Right ventricle myocardium superior (tissue), 1 donor: ENCODE measurements around the gene WDR77. TPM values are rescaled to one million over a fixed set of nuclear protein-coding genes. Genes with fewer than 3 reads are reported as not detected.

Source experiments
- ATAC-seq: fragments of 200-7000 bp; cut with Tn5 transposase; one replicate; pipeline ENCODE4 v1.9.1; 2020; ENCODE audit warnings: mild to moderate bottlenecking; ENCODE audit not compliant: poor library complexity
- DNase-seq: peaks from one replicate; pipeline ENCODE4 v3.0.0-alpha.2; 2020
- intact Hi-C: fragments of 100-400 bp; cut with DNase I; formaldehyde crosslinking; loops from one replicate; pipeline ENCODE4 v1.11.2; 2022
- long read RNA-seq: library from polyadenylated mRNA; unstranded; transcript quantifications from one replicate; pipeline ENCODE4 v2.0.0, GENCODE V29; 2021
- total RNA-seq: library from RNA; stranded (reverse); fragmentation: NEBNext Ultra II Directional; extraction: Animal tissue kit (Norgen Biotek cat#: 25700); gene quantifications from one replicate; pipeline ENCODE4 v1.2.1, GENCODE V29; 2021
- donor health status: DM: no; HTN: yes; CAD: no; lungs with severe emphysema.

Gene WDR77
- 25.4 TPM for total RNA-seq
- long read RNA-seq, transcript WDR77-201 (10 exons, 2,576 nt): major isoform, 102 of 124 reads
- long read RNA-seq, partial matches to known transcripts: 8 of 124 reads
- long read RNA-seq, other reads (novel, unspliced or antisense): 14 of 124 reads

DNA sequence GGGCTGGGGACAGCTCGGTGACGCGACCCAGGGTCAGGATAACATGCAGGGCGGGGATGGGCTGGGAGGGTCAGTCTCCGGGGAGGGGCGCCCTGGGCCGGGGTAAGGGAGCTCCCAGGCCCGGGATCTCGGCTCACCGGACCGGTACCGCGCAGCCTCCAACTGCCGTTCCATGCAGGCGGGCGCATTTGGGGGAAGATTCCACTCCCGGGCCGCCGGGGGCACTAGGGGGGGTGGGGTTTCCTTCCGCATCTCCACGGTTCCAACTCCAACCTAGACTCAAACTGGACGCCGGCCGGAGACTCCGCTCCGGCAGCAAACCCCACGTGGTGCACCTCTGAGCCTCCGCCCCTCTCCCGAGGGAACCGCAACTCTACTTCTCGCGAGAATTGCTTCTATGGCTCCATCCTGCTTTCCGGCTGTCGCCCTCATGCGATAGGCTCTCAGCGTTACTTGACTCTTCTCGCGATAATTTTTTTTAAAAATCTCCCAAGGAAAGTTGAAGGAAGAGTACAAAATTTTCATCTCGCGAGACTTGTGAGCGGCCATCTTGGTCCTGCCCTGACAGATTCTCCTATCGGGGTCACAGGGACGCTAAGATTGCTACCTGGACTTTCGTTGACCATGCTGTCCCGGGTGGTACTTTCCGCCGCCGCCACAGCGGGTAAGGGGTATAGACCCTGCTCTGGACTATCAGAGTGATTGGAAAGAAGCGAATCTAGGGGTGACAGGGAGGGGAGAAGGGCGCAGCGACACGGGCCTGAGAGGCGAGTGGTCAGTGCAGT lies at the start of gene WDR77, which contains the start of gene ATP5PB:
TSS of gene WDR77 (minus strand) at position 339 of the 785 bp plus-strand sequence. CDS start at position 252, 87 bp downstream.
TSS of gene ATP5PB (plus strand) at position 547 of the 785 bp plus-strand sequence. CDS start at position 625, 78 bp downstream.
- ATAC-seq (peak; percentile 95), DNase-seq (peak; percentile 95)
- intact Hi-C loops: no loop called here

GRCh38 chr1:111497592-111497991 lies 48.5 kb upstream of the WDR77 start:
- DNase-seq: no peak
- ATAC-seq: no peak

DNA sequence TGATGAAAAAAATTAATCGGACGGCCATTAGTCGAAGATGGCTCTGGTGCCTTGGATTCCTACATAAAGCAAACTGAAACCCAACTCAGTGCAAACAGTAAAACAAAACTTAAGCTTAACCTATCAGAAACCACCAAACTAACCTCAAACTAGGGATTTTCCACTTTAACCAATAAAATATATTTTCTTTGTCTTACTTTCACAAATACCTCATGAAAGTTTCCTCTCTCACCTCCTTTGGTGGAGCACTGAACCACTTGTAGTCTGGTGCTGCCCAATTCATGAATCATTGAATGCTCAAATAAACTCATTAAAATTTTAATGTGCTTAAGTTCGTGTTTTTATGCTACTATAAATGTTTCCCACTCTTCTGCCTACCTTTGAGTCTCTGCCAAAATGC lies 47.3 kb upstream of the WDR77 start:
- ATAC-seq (no peak), DNase-seq (no peak)
- intact Hi-C loops: no loop called here

More at GRCh38 chr1:111497592-111497991, 48.5 kb upstream of the WDR77 start:
- intact Hi-C loops: no loop called here

DNA sequence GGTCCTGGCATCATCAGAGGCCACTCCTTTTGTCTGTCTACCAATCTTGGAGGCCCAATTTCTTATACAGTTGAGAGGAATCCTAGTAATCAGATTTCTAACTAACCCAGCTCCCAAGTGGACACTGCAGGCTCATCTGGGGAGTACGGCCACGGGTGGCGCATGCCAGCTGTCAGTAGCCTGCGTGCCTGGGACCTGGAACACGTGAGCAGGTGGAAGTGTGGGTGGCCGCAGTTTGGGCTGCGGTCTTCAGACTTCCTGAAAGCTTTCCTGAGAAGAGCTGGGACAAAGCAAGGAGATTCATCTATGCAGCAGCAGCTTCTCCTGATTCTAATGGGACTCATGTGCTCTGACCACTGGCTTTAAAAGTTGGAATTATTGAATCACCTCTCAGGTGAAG lies 42.0 kb upstream of the WDR77 start:
- DNase-seq (no peak), ATAC-seq (no peak)
- intact Hi-C loops: no loop called here

DNA sequence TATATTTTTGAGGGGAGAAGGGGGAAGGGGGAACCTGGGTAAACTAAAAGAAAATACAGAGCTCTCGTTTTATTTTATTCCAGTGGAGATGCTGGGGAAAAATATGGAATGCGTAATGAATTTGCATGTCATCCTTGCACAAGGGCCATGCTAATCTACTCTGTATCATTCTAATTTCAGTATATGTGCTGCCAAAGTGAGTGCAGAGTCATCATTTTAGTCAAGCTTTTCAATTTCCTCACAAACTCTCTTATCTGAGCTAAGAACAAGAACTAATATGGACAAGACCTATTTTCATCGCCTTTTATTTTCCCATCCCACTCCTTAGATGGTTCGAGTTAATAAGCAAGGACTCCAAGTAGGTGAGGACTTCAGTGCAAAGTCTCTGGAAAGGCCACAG lies 41.2 kb upstream of the WDR77 start:
- intact Hi-C loops: no loop called here
- ATAC-seq (no peak), DNase-seq (no peak)

- intact Hi-C loops: no loop called here
- DNase-seq (no peak), ATAC-seq (peak; percentile 79)
Observed at GRCh38 chr1:111489604-111490003, 40.5 kb upstream of the WDR77 start.

DNA sequence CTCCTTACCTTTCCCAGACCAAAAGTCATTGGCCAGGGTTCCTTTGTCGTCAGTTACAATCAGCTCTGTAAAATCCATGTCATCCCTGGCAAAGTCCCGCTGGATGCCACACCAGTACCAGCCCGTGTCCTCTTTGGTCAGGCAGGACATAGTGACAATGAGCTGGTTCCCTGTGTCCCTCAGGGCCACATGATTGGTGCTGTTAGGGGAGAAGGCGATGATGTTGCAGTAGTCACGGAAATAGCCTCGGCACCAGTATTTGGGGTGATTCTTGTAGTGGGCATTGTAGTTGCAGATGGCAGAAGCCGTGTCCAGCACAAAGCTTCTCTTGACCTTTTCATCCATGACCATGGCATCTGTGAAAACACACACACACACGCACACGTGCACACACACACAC lies 39.6 kb upstream of the WDR77 start:
- intact Hi-C loops: no loop called here
- ATAC-seq (no peak), DNase-seq (no peak)

GRCh38 chr1:111487133-111487532 lies 38.1 kb upstream of the WDR77 start:
- intact Hi-C loops: no loop called here
- ATAC-seq: no peak
- no peak for DNase-seq

DNA sequence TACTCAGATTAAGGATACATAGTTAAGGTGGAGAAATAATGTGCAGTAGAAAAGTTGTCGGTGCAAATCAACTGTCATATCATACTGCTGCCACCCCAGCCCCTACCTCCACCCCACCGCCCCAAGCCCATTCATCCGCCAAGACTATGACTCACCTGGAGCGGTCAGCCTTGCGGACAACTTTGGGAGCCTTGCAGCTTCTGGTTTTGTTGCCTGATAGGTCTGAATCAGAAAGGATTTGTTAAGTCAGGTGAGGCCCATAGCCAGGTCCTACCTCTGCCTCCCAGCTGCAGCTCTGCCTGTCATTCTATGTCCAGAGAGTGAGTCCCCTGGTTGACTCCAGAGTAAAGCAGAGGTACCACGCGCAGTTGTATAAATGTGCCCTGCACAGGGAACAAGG lies 37.4 kb upstream of the WDR77 start:
- intact Hi-C loops: no loop called here

GRCh38 chr1:111484391-111485026 lies 35.5 kb upstream of the WDR77 start:
- intact Hi-C loops: loop anchor here (5.0 kb wide), 1 partner anchor 273 kb away; the partner anchor contains the start of gene DDX20
- DNase-seq (no peak), ATAC-seq (no peak)

More for the DNA sequence above, 37.4 kb upstream of the WDR77 start:
- ATAC-seq (no peak), DNase-seq (no peak)

GRCh38 chr1:111483876-111484275 lies 34.8 kb upstream of the WDR77 start:
- intact Hi-C loops: loop anchor here (5.0 kb wide), 1 partner anchor 273 kb away; the partner anchor contains the start of gene DDX20
- ATAC-seq (no peak), DNase-seq (no peak)

GRCh38 chr1:111483166-111483565 lies 34.1 kb upstream of the WDR77 start:
- intact Hi-C loops: loop anchor here (5.0 kb wide), 1 partner anchor 274 kb away; the partner anchor contains the start of gene DDX20
- no peak for DNase-seq
- no peak for ATAC-seq

DNA sequence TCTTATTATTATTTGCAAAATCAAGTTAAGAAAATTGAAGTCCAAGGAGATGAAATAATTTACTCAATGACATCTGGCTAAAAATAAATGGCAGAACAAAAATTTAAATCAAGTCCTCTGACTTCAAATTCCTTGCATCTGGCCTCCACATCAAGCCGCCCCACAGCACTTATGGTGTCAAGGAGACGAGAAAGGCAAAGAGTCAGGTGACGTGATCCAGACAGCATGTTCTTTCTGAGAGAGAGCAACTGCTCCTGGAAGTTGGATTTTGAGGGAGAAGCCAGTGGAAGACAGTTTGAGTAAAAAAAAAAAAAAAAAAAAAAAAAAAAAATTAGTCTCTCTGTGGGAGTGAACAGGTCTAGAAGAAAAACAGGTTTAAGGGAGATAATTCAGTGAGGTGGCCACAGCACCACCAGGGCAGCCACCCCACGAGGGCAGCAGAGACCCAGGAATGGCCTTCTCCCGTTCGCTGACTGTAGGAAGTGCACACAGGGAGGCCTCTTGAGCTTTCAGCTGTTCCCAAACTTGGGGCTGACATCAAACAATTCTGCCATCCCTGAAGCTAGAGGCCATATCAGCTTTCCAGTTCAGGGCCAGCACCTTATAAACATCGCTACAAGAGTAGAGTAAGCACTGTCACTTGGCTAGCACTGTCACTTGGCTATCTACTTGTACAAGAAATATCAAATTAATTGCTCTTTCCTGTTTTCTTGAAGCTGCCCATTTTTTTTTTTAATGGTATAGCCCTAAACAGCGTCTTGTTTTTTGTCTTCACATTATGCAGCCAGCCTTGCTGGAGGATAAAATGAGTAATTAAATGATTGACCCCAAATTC lies 32.5 kb upstream of the WDR77 start:
- ATAC-seq (peak; percentile 96), DNase-seq (peak; percentile 89)
- intact Hi-C loops: loop anchor here (5.0 kb wide), 1 partner anchor 276 kb away; the partner anchor contains the start of gene DDX20

GRCh38 chr1:111480674-111481073 lies 31.6 kb upstream of the WDR77 start:
- ATAC-seq: no peak
- intact Hi-C loops: loop anchor here (5.0 kb wide), 1 partner anchor 277 kb away; the partner anchor contains the start of gene DDX20
- no peak for DNase-seq

DNA sequence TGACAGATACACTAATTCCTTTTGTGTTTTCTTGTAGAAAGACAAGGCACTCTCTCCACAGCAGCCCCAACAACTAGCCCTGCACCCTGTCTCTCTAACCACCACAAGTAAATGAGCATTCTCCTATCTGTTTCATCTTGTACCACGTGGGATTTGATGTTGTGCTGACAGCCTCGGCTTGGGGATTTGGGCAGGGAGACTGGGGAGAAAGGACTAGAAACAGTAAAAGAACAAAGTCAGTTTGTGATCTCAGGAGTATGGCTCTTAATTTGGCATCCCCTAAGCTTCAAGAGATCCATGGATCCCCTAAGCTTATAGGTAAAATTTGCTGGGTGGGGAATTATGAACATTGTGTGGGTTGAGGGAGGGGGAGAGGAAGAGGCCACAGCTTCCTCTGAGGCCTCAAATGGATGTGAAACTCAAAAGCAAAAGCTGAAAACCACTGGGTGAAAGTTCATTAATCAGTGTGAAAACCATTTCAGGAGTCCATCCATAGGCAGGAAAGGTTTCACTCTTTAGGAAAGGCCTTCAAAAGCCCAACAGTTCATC lies 27.8 kb upstream of the WDR77 start:
- intact Hi-C loops: no loop called here
- no peak for DNase-seq
- ATAC-seq: no peak

GRCh38 chr1:111476214-111476613 lies 27.2 kb upstream of the WDR77 start:
- intact Hi-C loops: no loop called here
- ATAC-seq: no peak
- DNase-seq: no peak

DNA sequence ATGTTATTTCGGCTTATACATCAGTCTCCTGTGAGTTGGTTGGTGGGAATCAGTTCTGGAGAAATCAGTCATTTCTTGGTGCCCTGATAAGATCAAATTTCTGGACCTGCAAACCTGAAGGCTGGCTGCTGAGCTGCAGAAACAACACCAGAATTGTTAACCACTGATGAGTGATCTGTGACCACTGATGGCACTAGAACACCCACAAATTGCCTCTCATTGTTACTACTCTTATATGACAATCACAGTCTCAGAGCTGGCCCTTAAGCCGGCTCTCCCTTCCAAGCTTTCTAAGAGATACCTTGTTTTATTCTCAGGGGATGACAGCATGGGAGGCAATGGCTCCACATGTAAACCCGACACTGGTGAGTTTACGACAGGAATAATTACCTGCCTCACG lies 26.6 kb upstream of the WDR77 start:
- intact Hi-C loops: no loop called here
- DNase-seq (no peak), ATAC-seq (no peak)

- intact Hi-C loops: no loop called here
- DNase-seq (no peak), ATAC-seq (peak; percentile 36)
Observed at GRCh38 chr1:111474521-111474920, 25.5 kb upstream of the WDR77 start.
